HS-27A (cell line): ENCODE data around the gene ROR1.
A peak's percentile ranks its signal among the peaks of the same experiment; 100 is the strongest.

Experiments used
- DNase-seq: peaks from one replicate; pipeline ENCODE4 v3.0.0-alpha.2; 2012; ENCODE audit warnings: low read depth, missing footprints

ROR1 gene

GRCh38 chr1:63858153-63858552, 84.3 kb downstream of the ROR1 start:
- DNase-seq, result no peak

- DNase-seq, result no peak
These were observed 85.9 kb downstream of the ROR1 start for GRCh38 chr1:63859480-63860275.

GRCh38 chr1:63861052-63861691, 87.4 kb downstream of the ROR1 start:
- DNase-seq, result no peak

- no peak for DNase-seq
These were observed 89.3 kb downstream of the ROR1 start for GRCh38 chr1:63863145-63863544.

GRCh38 chr1:63864224-63864641, 90.4 kb downstream of the ROR1 start:
- no peak for DNase-seq

- DNase-seq, result no peak
These were observed 91.7 kb downstream of the ROR1 start for GRCh38 chr1:63865561-63865960.

- no peak for DNase-seq
These were observed 92.3 kb downstream of the ROR1 start for GRCh38 chr1:63866084-63866483.

- no peak for DNase-seq
These were observed 93.8 kb downstream of the ROR1 start for GRCh38 chr1:63867429-63868176.

GRCh38 chr1:63868268-63868781, 94.5 kb downstream of the ROR1 start:
- DNase-seq, result no peak

GRCh38 chr1:63870152-63870551, 96.3 kb downstream of the ROR1 start:
- no peak for DNase-seq

- DNase-seq, result no peak
These were observed 97.6 kb downstream of the ROR1 start for GRCh38 chr1:63871463-63871862.

- DNase-seq, result peak; percentile 80
These were observed 99.9 kb downstream of the ROR1 start for GRCh38 chr1:63873751-63874150.

- DNase-seq, result peak; percentile 50
These were observed 100.6 kb downstream of the ROR1 start for GRCh38 chr1:63874278-63874880.

- DNase-seq, result no peak
These were observed 101.8 kb downstream of the ROR1 start for GRCh38 chr1:63875636-63876035.

- no peak for DNase-seq
These were observed 103.4 kb downstream of the ROR1 start for GRCh38 chr1:63877021-63877767.

GRCh38 chr1:63877816-63878215, 104.0 kb downstream of the ROR1 start:
- DNase-seq, result peak; percentile 69

GRCh38 chr1:63878932-63879331, 105.1 kb downstream of the ROR1 start:
- DNase-seq, result no peak

- DNase-seq, result no peak
These were observed 107.2 kb downstream of the ROR1 start for GRCh38 chr1:63880958-63881576.

- DNase-seq, result no peak
These were observed 108.4 kb downstream of the ROR1 start for GRCh38 chr1:63882048-63882704.

- no peak for DNase-seq
These were observed 109.8 kb downstream of the ROR1 start for GRCh38 chr1:63883494-63884235.
